Skeletal muscle tissue (tissue), 4 donors: ENCODE measurements around the gene QRICH1. TPM values are rescaled to one million over a fixed set of nuclear protein-coding genes. Genes with fewer than 3 reads are reported as not detected.

Experiments
- H3K27ac ChIP-seq: one replicate; pipeline ENCODE4 v1.7.0; 2013; ENCODE audit warnings: mild to moderate bottlenecking, low read depth, low read length, inconsistent platforms
- H3K27me3 ChIP-seq, 3 donors: one replicate each; pipeline ENCODE4 v1.7.0; 2013; ENCODE audit warnings: low read length in 3 of 3; ENCODE audit not compliant: control insufficient read depth in 3 of 3, insufficient read depth in 3 of 3
- H3K36me3 ChIP-seq, 3 donors: one replicate each; pipeline ENCODE4 v1.7.0; 2013; ENCODE audit warnings: low read length in 3 of 3; ENCODE audit not compliant: control insufficient read depth in 3 of 3, insufficient read depth in 3 of 3
- H3K4me1 ChIP-seq, 3 donors: one replicate each; pipeline ENCODE4 v1.7.0; 2013; ENCODE audit warnings: low read length in 3 of 3, mild to moderate bottlenecking in 3 of 3; ENCODE audit not compliant: control insufficient read depth in 3 of 3, insufficient read depth in 3 of 3
- H3K4me3 ChIP-seq, 3 donors: one replicate each; pipeline ENCODE4 v1.7.0; 2013; ENCODE audit warnings: low read length in 3 of 3
- H3K9ac ChIP-seq, 3 donors: one replicate each; pipeline ENCODE4 v1.7.0; 2013; ENCODE audit warnings: low read length in 3 of 3, mild to moderate bottlenecking in 3 of 3, moderate library complexity in 2 of 3, low read depth in 1 of 3
- H3K9me3 ChIP-seq, 3 donors: one replicate each; pipeline ENCODE4 v1.7.0; 2013; ENCODE audit warnings: low read length in 3 of 3; ENCODE audit not compliant: control insufficient read depth in 3 of 3
- total RNA-seq: library from RNA; depleted of rRNA; stranded (reverse); fragments of >200 nt; gene quantifications from one replicate; pipeline ENCODE4 v1.2.3, GENCODE V29; 2014
- donor health status: Osteomylitis.

The QRICH1 gene
- total RNA-seq, 1 donor from 2014 or later: 92.9 TPM

- Histone ChIP-seq H3K36me3 (peaks cover 0 to 6% (median 0%) of the 10 kb centered on the region in 3 donors), H3K9ac (peak overlapping the region in 2 of 3 donors; percentile 93 to 96), H3K9me3 (no peaks in the 10 kb centered on the region), H3K4me1 (peaks cover 16 to 27% (median 17%) of the 10 kb centered on the region in 3 donors), H3K4me3 (peak overlapping the region; percentile 89 to 97 (median 95)), H3K27ac (peak overlapping the region; percentile 98), H3K27me3 (no peaks in the 10 kb centered on the region)
Measured at GRCh38 chr3:49005998-49006397, 87.9 kb downstream of the QRICH1 start.

GRCh38 chr3:49005303-49005680 lies 88.6 kb downstream of the QRICH1 start:
- Histone ChIP-seq H3K4me1 (peaks cover 16 to 27% (median 17%) of the 10 kb centered on the region in 3 donors), H3K9me3 (no peaks in the 10 kb centered on the region), H3K27ac (no peak overlapping the region), H3K36me3 (peaks cover 0 to 6% (median 0%) of the 10 kb centered on the region in 3 donors), H3K27me3 (no peaks in the 10 kb centered on the region), H3K9ac (no peak overlapping the region), H3K4me3 (no peak overlapping the region)

GRCh38 chr3:49004352-49005302 lies 89.2 kb downstream of the QRICH1 start:
- H3K9me3 ChIP-seq: no peaks in the 10 kb centered on the region
- no peak overlapping the region for H3K9ac ChIP-seq
- no peak overlapping the region for H3K4me3 ChIP-seq
- H3K27me3 ChIP-seq: no peaks in the 10 kb centered on the region
- H3K4me1 ChIP-seq: peaks cover 16 to 27% (median 17%) of the 10 kb centered on the region in 3 donors
- H3K27ac ChIP-seq: no peak overlapping the region
- H3K36me3 ChIP-seq: peaks cover 0 to 6% (median 0%) of the 10 kb centered on the region in 3 donors

- peaks cover 2 to 5% (median 3%) of the 10 kb centered on the region in 3 donors for H3K4me1 ChIP-seq
- no peak overlapping the region for H3K4me3 ChIP-seq
- H3K9me3 ChIP-seq: no peaks in the 10 kb centered on the region
- no peak overlapping the region for H3K27ac ChIP-seq
- no peaks in the 10 kb centered on the region for H3K27me3 ChIP-seq
- H3K9ac ChIP-seq: no peak overlapping the region
- peaks cover 0 to 6% (median 3%) of the 10 kb centered on the region in 3 donors for H3K36me3 ChIP-seq
Measured at GRCh38 chr3:49001155-49001554, 92.7 kb downstream of the QRICH1 start.

GRCh38 chr3:48999085-48999858 lies 94.6 kb downstream of the QRICH1 start:
- Histone ChIP-seq H3K27me3 (no peaks in the 10 kb centered on the region), H3K27ac (no peak overlapping the region), H3K4me1 (no peaks in the 10 kb centered on the region), H3K4me3 (no peak overlapping the region), H3K9ac (no peak overlapping the region), H3K36me3 (peaks cover 0 to 9% (median 7%) of the 10 kb centered on the region in 3 donors), H3K9me3 (no peaks in the 10 kb centered on the region)

GRCh38 chr3:48997714-48998637 lies 95.9 kb downstream of the QRICH1 start:
- no peak overlapping the region for H3K9ac ChIP-seq
- no peak overlapping the region for H3K27ac ChIP-seq
- no peaks in the 10 kb centered on the region for H3K4me1 ChIP-seq
- H3K9me3 ChIP-seq: no peaks in the 10 kb centered on the region
- no peaks in the 10 kb centered on the region for H3K27me3 ChIP-seq
- peaks cover 0 to 9% (median 7%) of the 10 kb centered on the region in 3 donors for H3K36me3 ChIP-seq
- no peak overlapping the region for H3K4me3 ChIP-seq

- H3K27ac ChIP-seq: no peak overlapping the region
- no peaks in the 10 kb centered on the region for H3K27me3 ChIP-seq
- H3K36me3 ChIP-seq: peaks cover 0 to 9% (median 7%) of the 10 kb centered on the region in 3 donors
- H3K9ac ChIP-seq: no peak overlapping the region
- no peak overlapping the region for H3K4me3 ChIP-seq
- no peaks in the 10 kb centered on the region for H3K9me3 ChIP-seq
- H3K4me1 ChIP-seq: peaks cover 2 to 3% (median 2%) of the 10 kb centered on the region in 3 donors
Measured at GRCh38 chr3:48997102-48997635, 96.7 kb downstream of the QRICH1 start.

GRCh38 chr3:48996640-48997039 lies 97.2 kb downstream of the QRICH1 start:
- H3K4me1 ChIP-seq: peaks cover 6 to 8% (median 8%) of the 10 kb centered on the region in 3 donors
- no peak overlapping the region for H3K4me3 ChIP-seq
- H3K27me3 ChIP-seq: no peaks in the 10 kb centered on the region
- peaks cover 0 to 9% (median 7%) of the 10 kb centered on the region in 3 donors for H3K36me3 ChIP-seq
- H3K27ac ChIP-seq: no peak overlapping the region
- H3K9me3 ChIP-seq: no peaks in the 10 kb centered on the region
- H3K9ac ChIP-seq: no peak overlapping the region

- peaks cover 0 to 9% (median 7%) of the 10 kb centered on the region in 3 donors for H3K36me3 ChIP-seq
- H3K9ac ChIP-seq: no peak overlapping the region
- no peak overlapping the region for H3K27ac ChIP-seq
- no peaks in the 10 kb centered on the region for H3K27me3 ChIP-seq
- H3K4me3 ChIP-seq: no peak overlapping the region
- H3K9me3 ChIP-seq: no peaks in the 10 kb centered on the region
- peaks cover 25 to 32% (median 28%) of the 10 kb centered on the region in 3 donors for H3K4me1 ChIP-seq
Measured at GRCh38 chr3:48993834-48994233, 100.0 kb downstream of the QRICH1 start.
